HepG2 (cell line): ENCODE data around the gene C5orf58. TPM values are rescaled to one million over a fixed set of nuclear protein-coding genes. Genes with fewer than 3 reads are reported as not detected.

Source experiments
- ATAC-seq: fragments of 200-7000 bp; cut with Tn5 transposase; 3 replicates; pipeline ENCODE4 v1.9.1; 2020; ENCODE audit warnings: mild to moderate bottlenecking, moderate library complexity
- BruUV-seq: library from RNA; stranded (reverse); fragments of 400-500 nt; replicated peaks from 2 replicates; lab custom pipeline; 2021; lab: Mats Ljungman, UMichigan
- CTCF ChIA-PET: fragments of 300-600 bp; formaldehyde crosslinking; extraction: SDS; loops from one replicate; lab custom pipeline; 2021; ENCODE audit warnings: low total read pairs, inconsistent platforms, low intra/inter-chr PET ratio; lab: Yijun Ruan, JAX
- POLR2A ChIA-PET: fragments of 350-600 bp; sonication (Branson Sonifier 250); formaldehyde crosslinking; loops from one replicate; lab custom pipeline; 2020; ENCODE audit warnings: antibody characterized with exemption, inconsistent platforms; lab: Yijun Ruan, JAX
- DNase-seq: peaks from one replicate; pipeline ENCODE4 v3.0.0-alpha.2; 2015; ENCODE audit warnings: low spot score
- FAIRE-seq: peaks from 3 replicates; lab custom pipeline; 2011; peaks lifted over from hg19 to GRCh38; lab: Jason Lieb, UNC
- H2AFZ ChIP-seq: one replicate; pipeline ENCODE4 v1.6.1; 2011; ENCODE audit warnings: low read length, inconsistent platforms
- H3K27ac ChIP-seq: fragments of 300-600 bp; 3 replicates; pipeline ENCODE4 v1.8.0; 2011; ENCODE audit warnings: mixed run types, mild to moderate bottlenecking, mixed read lengths, low read length, inconsistent platforms; ENCODE audit not compliant: insufficient read depth; ENCODE audit errors: extremely low read length
- H3K27me3 ChIP-seq, 2 experiments: fragments of 200-600 bp in 1 of 2; 2 replicates in 1 of 2; 3 replicates in 1 of 2; pipeline versions ENCODE4 v1.6.0 to v1.8.0; 2011; ENCODE audit warnings: low read length in 2 of 2, mild to moderate bottlenecking in 2 of 2, moderate library complexity in 2 of 2, inconsistent platforms in 1 of 2; ENCODE audit not compliant: insufficient read depth in 2 of 2, control insufficient read depth in 1 of 2
- H3K36me3 ChIP-seq, 2 experiments: fragments of 200-600 bp in 1 of 2; replicated peaks in 1 of 2; 2 replicates in 1 of 2; 3 replicates in 1 of 2; pipeline versions ENCODE4 v1.5.1 to v1.8.0; 2011; ENCODE audit warnings: low read length in 2 of 2, inconsistent platforms in 1 of 2; ENCODE audit not compliant: insufficient read depth in 2 of 2, control insufficient read depth in 1 of 2
- H3K4me1 ChIP-seq: 2 replicates; pipeline ENCODE4 v1.5.1; 2012; ENCODE audit warnings: low read length, inconsistent platforms; ENCODE audit not compliant: insufficient read depth
- H3K4me2 ChIP-seq: 2 replicates; pipeline ENCODE4 v1.6.0; 2011; ENCODE audit warnings: low read depth, low read length, inconsistent platforms
- H3K4me3 ChIP-seq, 3 experiments: fragments of 200-600 bp in 1 of 3; sonication (generic), shearing (Covaris generic) in 1 of 3; replicated peaks in 1 of 3; 2 replicates each; pipeline ENCODE4 v1.5.1; 2011 to 2016; ENCODE audit warnings: low read length in 3 of 3, inconsistent platforms in 2 of 3, low read depth in 2 of 3, mild to moderate bottlenecking in 2 of 3, control low read depth in 1 of 3, mixed read lengths in 1 of 3; ENCODE audit not compliant: insufficient read depth in 1 of 3
- H3K79me2 ChIP-seq: one replicate; pipeline ENCODE4 v1.6.1; 2011; ENCODE audit warnings: low read length, inconsistent platforms; ENCODE audit not compliant: insufficient read depth
- H3K9ac ChIP-seq: 2 replicates; pipeline ENCODE4 v1.6.0; 2011; ENCODE audit warnings: mild to moderate bottlenecking, low read depth, low read length, inconsistent platforms; ENCODE audit not compliant: insufficient read depth
- H3K9me3 ChIP-seq: 2 replicates; pipeline ENCODE4 v1.5.1; 2012; ENCODE audit warnings: mild to moderate bottlenecking, low read length
- H4K20me1 ChIP-seq: 2 replicates; pipeline ENCODE4 v1.6.0; 2011; ENCODE audit warnings: inconsistent platforms, mild to moderate bottlenecking, low read length, moderate library complexity; ENCODE audit not compliant: insufficient read depth
- CHCHD3 ChIP-seq: sonication (generic); formaldehyde crosslinking; IDR thresholded peaks from 2 replicates; pipeline ENCODE4 v1.8.0; 2022; ENCODE audit warnings: mild to moderate bottlenecking, missing genetic modification reagents, moderate library complexity
- NR1H2 ChIP-seq: sonication (generic); formaldehyde crosslinking; IDR thresholded peaks from 2 replicates; pipeline ENCODE4 v1.8.1; 2022; ENCODE audit warnings: low read depth, missing genetic modification reagents, borderline replicate concordance
- ZNF557 ChIP-seq: sonication (generic); formaldehyde crosslinking; IDR thresholded peaks from 2 replicates; pipeline ENCODE4 v1.4.0; 2020; ENCODE audit warnings: missing genetic modification reagents
- ZNF569 ChIP-seq: sonication (generic); formaldehyde crosslinking; IDR thresholded peaks from 2 replicates; pipeline ENCODE4 v1.5.0; 2020; ENCODE audit warnings: mild to moderate bottlenecking, missing genetic modification reagents, moderate library complexity, borderline replicate concordance
- WGBS: methylation state at CpG from one replicate; pipeline ENCODE4 v1.1.6; 2017; ENCODE audit warnings: low lambda C conversion rate; 5-methylcytosine and 5-hydroxymethylcytosine counted together
- in situ Hi-C: cut with HindIII; loops from 2 replicates; pipeline ENCODE4 v1.10.0; 2017; ENCODE audit warnings: low pct_unique_long_range_greater_than_20kb; ENCODE audit not compliant: extremely low pct_ligation_motif_present
- intact Hi-C: fragments of 100-400 bp; cut with micrococcal nuclease; formaldehyde crosslinking; loops from one replicate; pipeline ENCODE4 v1.10.0; 2022; ENCODE audit not compliant: unreplicated experiment
- polyA plus RNA-seq, 8 experiments: library from polyadenylated mRNA; depleted of rRNA in 3 of 8; stranded (reverse) in 7 of 8; unstranded in 1 of 8; fragments of >200 nt; fragmentation: Illumina TruSeq in 4 of 8; extraction: Trizol in 4 of 8; gene quantifications; 2 replicates each; pipeline versions ENCODE4 v1.2.1 to v1.2.3, GENCODE V29; 2011 to 2016; ENCODE audit warnings: low read depth in 4 of 8, missing spikeins in 1 of 8, mixed read lengths in 1 of 8; ENCODE audit not compliant: insufficient read depth in 1 of 8
- total RNA-seq, 5 experiments: library from RNA; depleted of rRNA; stranded (reverse); fragments of >200 nt; fragmentation: Illumina TruSeq; extraction: Trizol; gene quantifications; 2 replicates each; pipeline ENCODE4 v1.2.3, GENCODE V29; 2016; ENCODE audit warnings: low read depth in 1 of 5
- TF ChIP-seq, protein P1 (sequence below): sonication (generic); formaldehyde crosslinking; IDR thresholded peaks from 2 replicates; pipeline ENCODE4 v1.4.0; 2020; ENCODE audit warnings: missing genetic modification reagents, borderline replicate concordance
- TF ChIP-seq, protein P2 (sequence below), 2 experiments: fragments of 450-650 bp in 1 of 2; sonication (generic) in 1 of 2; formaldehyde crosslinking in 1 of 2; IDR thresholded peaks; 2 replicates each; pipeline versions ENCODE4 v1.6.1 to v1.8.0; 2016 to 2022; ENCODE audit warnings: antibody characterized with exemption in 1 of 2, mild to moderate bottlenecking in 1 of 2, missing genetic modification reagents in 1 of 2

Gene C5orf58
- total and polyA plus RNA-seq, 2 of the 13 experiments (the other 11 are each of a cell fraction or from before 2014, with no cell fraction given), result not detected

DNA sequence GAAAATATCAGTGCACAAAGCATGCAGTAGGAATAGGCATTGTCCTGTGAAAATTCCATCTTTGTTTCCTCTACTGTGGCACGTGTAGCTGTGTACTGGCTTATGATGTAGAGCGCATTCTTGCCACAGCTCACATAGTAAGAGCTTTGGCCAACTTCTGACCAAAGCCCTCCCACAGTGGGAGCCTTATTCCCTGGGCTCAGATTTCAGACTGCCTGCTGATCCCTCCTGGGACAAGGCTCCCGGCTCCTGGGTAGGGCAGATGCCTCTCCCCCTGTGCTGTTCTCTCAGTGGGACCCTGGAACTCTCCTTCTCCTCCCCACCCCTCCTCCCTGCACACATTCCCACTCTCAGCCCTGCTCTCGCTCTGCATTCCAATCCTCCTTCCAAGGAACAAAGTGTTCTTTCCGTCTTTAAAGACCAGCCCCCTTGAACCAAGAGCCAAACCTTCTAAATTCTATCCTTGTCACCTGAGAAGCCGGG is 47.3 kb downstream of the C5orf58 start:
- no peaks in the 10 kb centered on the region for H3K9me3 ChIP-seq
- no TSS peak for BruUV-seq
- no peak for FAIRE-seq
- H2AFZ ChIP-seq, result no peak overlapping the region
- no peaks in the 10 kb centered on the region for H4K20me1 ChIP-seq
- no peak overlapping the region for H3K4me2 ChIP-seq
- POLR2A ChIA-PET, result no interaction called here
- H3K9ac ChIP-seq, result no peak overlapping the region
- no peak for ATAC-seq
- no peak for DNase-seq
- no peaks in the 10 kb centered on the region for H3K4me1 ChIP-seq
- TF ChIP-seq NR1H2 (CRISPR knock-in tag) (no peak), ZNF569 (no peak), ZNF557 (no peak), CHCHD3 (CRISPR knock-in tag) (no peak)
- TF ChIP-seq, protein P1, sequence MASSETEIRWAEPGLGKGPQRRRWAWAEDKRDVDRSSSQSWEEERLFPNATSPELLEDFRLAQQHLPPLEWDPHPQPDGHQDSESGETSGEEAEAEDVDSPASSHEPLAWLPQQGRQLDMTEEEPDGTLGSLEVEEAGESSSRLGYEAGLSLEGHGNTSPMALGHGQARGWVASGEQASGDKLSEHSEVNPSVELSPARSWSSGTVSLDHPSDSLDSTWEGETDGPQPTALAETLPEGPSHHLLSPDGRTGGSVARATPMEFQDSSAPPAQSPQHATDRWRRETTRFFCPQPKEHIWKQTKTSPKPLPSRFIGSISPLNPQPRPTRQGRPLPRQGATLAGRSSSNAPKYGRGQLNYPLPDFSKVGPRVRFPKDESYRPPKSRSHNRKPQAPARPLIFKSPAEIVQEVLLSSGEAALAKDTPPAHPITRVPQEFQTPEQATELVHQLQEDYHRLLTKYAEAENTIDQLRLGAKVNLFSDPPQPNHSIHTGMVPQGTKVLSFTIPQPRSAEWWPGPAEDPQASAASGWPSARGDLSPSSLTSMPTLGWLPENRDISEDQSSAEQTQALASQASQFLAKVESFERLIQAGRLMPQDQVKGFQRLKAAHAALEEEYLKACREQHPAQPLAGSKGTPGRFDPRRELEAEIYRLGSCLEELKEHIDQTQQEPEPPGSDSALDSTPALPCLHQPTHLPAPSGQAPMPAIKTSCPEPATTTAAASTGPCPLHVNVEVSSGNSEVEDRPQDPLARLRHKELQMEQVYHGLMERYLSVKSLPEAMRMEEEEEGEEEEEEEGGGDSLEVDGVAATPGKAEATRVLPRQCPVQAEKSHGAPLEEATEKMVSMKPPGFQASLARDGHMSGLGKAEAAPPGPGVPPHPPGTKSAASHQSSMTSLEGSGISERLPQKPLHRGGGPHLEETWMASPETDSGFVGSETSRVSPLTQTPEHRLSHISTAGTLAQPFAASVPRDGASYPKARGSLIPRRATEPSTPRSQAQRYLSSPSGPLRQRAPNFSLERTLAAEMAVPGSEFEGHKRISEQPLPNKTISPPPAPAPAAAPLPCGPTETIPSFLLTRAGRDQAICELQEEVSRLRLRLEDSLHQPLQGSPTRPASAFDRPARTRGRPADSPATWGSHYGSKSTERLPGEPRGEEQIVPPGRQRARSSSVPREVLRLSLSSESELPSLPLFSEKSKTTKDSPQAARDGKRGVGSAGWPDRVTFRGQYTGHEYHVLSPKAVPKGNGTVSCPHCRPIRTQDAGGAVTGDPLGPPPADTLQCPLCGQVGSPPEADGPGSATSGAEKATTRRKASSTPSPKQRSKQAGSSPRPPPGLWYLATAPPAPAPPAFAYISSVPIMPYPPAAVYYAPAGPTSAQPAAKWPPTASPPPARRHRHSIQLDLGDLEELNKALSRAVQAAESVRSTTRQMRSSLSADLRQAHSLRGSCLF (CRISPR knock-in tag), result no peak
- TF ChIP-seq, protein P2, sequence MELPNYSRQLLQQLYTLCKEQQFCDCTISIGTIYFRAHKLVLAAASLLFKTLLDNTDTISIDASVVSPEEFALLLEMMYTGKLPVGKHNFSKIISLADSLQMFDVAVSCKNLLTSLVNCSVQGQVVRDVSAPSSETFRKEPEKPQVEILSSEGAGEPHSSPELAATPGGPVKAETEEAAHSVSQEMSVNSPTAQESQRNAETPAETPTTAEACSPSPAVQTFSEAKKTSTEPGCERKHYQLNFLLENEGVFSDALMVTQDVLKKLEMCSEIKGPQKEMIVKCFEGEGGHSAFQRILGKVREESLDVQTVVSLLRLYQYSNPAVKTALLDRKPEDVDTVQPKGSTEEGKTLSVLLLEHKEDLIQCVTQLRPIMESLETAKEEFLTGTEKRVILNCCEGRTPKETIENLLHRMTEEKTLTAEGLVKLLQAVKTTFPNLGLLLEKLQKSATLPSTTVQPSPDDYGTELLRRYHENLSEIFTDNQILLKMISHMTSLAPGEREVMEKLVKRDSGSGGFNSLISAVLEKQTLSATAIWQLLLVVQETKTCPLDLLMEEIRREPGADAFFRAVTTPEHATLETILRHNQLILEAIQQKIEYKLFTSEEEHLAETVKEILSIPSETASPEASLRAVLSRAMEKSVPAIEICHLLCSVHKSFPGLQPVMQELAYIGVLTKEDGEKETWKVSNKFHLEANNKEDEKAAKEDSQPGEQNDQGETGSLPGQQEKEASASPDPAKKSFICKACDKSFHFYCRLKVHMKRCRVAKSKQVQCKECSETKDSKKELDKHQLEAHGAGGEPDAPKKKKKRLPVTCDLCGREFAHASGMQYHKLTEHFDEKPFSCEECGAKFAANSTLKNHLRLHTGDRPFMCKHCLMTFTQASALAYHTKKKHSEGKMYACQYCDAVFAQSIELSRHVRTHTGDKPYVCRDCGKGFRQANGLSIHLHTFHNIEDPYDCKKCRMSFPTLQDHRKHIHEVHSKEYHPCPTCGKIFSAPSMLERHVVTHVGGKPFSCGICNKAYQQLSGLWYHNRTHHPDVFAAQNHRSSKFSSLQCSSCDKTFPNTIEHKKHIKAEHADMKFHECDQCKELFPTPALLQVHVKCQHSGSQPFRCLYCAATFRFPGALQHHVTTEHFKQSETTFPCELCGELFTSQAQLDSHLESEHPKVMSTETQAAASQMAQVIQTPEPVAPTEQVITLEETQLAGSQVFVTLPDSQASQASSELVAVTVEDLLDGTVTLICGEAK (IDR thresholded peaks at IDR 0.05), result no peak
- TF ChIP-seq, protein P2 (CRISPR knock-in tag; IDR thresholded peaks at IDR 0.05), result no peak
- in situ Hi-C loops, result no loop called here
- H3K36me3 ChIP-seq, result no peaks in the 10 kb centered on the region
- CTCF ChIA-PET, result no interaction called here
- 1% methylated on average over 5 of the region's 6 CpGs for WGBS
- no peak overlapping the region for H3K27ac ChIP-seq
- intact Hi-C loops, result no loop called here
- no peaks in the 10 kb centered on the region for H3K79me2 ChIP-seq
- peaks cover 0 to 1% of the 10 kb centered on the region in 2 experiments; a peak in 1 of 5 replicates for H3K27me3 ChIP-seq
- H3K4me3 ChIP-seq, result no peak overlapping the region
